T-helper 1 cell treated with Interleukin-12 subunit alpha and Interleukin-12 subunit beta and Interleukin-4 antibody, amounts not matched to agents 30 ng/mL and 1 ng/mL, for 36 hours (primary cell): ENCODE data around the gene AGPAT4. TPM values are rescaled to one million over a fixed set of nuclear protein-coding genes. Genes with fewer than 3 reads are reported as not detected.

Source experiments
- intact Hi-C: fragments of 100-400 bp; cut with micrococcal nuclease; formaldehyde crosslinking; loops from one replicate; pipeline ENCODE4 v1.15.1; 2024
- total RNA-seq: library from RNA; stranded (reverse); gene quantifications from 2 replicates; pipeline ENCODE4 v1.2.3, GENCODE V29; 2022

Gene AGPAT4
- total RNA-seq, 1 donor from 2014 or later = 20.7 TPM

DNA sequence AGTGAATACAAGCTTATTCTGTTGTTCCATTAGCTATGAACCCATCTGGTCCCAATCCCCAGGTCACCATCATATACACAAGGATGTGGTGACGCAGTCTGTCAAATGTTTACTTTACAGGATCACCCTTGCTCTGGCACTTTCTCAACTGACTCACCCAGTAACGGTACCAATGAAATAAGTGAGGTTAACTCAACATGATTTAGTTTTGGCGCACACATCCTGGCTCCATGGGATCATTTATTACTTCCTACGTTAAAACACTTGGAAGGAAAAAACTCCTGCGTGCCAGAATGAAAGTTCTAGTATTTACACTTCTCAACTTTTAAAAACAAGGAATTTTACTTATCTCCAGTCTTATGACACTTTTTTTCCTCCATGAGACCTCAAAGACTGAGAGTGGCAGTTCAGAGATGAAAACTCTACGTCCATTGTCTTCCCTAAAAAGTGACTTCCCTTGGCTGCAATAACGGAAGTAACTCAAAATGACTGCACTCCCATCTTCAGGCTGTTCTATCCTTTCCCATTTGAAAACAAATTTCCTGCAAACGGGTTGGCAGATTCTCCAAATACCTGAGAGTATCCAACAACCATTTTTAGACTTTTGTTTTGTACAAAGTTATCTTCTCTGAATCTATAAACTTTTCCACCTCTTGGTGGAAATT, 15.9 kb downstream of the AGPAT4 start:
- intact Hi-C loops = no loop called here

GRCh38 chr6:161256407-161256806, 17.5 kb downstream of the AGPAT4 start:
- intact Hi-C loops = no loop called here

DNA sequence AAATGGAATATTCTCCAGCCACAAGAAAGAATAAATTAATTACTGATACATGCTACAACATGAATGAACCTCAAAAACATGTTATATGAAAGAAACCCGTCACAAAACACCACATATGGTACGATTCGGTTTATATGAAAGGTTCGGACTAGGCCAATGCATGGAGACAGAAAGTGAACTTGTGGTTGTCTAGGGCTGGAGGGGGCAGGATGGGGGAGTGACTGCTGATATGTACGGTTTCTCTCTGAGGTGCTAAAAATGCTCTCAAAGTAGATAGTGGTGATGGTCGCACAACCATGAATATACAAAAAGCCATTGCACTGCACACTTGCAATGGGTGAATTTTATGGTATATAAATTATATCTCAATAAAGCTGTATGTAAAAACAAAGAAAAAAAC, 18.3 kb downstream of the AGPAT4 start:
- intact Hi-C loops = no loop called here

DNA sequence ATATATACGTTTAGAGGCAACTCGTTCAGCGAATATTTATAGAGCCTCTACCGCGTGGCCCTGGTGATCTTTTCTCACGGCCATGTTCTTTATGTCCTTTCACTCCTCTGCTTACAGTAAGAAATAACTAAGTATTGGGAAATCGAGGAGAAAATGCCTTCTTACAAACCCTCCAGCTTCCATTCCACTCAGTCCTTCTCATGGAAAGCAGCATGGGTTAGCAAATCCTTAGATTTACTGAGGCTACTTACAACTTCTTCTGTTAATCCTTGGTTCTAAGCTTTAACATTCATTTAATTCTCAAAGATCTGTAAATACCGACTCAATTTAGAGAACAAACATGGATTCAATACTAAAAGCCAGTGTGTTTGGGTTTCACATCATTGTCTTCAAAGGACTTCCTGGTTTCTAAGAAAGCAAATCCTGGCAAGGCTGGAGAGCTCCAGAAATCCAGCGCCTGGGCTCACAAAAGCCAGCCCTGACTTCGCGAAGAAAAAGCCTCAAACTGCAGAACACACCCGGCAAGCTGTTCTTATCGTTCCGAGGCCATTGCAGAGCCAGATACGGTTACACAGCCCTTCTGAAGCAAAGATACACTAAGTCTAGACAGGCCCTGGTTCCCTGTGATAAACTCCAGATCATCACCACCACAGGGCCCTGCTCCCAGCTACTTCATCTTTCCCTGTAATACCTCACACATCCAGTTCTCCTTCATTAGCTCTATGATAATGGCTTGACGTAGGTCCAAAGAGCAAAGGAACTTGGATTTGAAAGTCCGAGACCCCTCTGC, 19.2 kb downstream of the AGPAT4 start:
- intact Hi-C loops = no loop called here

- intact Hi-C loops = no loop called here
Measured at GRCh38 chr6:161254126-161254463, 19.8 kb downstream of the AGPAT4 start.

- intact Hi-C loops = no loop called here
Measured at GRCh38 chr6:161251345-161251744, 22.5 kb downstream of the AGPAT4 start.

- intact Hi-C loops = no loop called here
Measured at GRCh38 chr6:161249327-161249726, 24.5 kb downstream of the AGPAT4 start.

DNA sequence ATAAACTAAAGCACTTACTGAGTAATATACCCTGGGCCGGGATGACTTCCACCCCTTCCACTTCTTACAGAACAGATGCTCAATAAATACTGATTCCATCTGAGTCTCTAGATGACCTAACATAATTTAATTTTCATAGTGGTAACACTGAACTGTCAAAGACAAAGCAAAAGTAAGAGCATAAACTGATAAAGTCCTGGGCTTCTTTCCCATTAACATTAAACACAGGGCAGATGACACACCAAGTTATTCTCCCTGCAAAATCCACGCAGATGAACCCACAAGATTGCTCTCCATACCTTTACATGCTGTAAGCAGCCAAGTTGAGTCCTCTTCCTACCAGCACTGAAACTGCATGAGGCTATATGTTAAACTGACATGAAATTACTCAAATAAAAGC, 27.1 kb downstream of the AGPAT4 start:
- intact Hi-C loops = no loop called here

GRCh38 chr6:161245363-161245762, 28.5 kb downstream of the AGPAT4 start:
- intact Hi-C loops = no loop called here

- intact Hi-C loops = no loop called here
Measured at GRCh38 chr6:161244725-161245124, 29.1 kb downstream of the AGPAT4 start.

GRCh38 chr6:161242779-161243693, 30.8 kb downstream of the AGPAT4 start:
- intact Hi-C loops = no loop called here

- intact Hi-C loops = no loop called here
Measured at GRCh38 chr6:161242113-161242512, 31.7 kb downstream of the AGPAT4 start.

DNA sequence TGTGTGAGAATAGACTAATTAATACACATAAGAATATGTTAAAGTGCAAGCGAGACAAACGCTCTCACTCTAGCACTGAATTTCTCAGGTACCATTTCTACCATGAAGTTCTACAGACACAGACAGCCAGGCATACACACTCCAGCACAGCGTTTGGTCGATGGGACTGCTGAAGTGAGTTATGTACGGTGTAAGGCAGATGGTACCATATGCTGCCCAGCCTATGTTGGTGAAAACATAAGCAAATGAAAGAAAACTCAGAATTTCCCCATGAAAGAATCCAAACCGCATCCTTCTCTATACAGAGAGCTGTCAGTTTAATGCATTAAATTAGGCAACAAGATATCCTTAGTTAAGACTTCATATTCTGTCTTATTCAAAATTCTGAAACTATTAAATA, 34.9 kb downstream of the AGPAT4 start:
- intact Hi-C loops = no loop called here

DNA sequence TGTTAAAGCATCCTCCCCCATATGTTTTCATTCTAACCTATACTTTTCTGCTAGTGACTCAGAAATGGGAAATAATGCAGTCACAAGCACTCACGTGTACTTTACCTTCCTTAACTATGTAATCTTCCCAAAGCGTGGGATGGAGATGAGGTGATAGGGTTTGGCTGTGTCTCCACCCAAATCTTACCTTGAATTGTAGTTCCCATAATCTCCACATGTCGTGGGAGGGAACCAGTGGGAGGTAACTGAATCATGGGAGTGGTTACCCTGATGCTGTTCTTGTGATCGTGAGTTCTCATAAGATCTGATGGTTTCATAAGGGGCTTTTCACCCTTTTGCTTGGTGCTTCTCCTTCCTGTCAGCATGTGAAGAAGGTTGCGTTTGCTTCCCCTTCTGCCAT, 35.4 kb downstream of the AGPAT4 start:
- intact Hi-C loops = no loop called here

DNA sequence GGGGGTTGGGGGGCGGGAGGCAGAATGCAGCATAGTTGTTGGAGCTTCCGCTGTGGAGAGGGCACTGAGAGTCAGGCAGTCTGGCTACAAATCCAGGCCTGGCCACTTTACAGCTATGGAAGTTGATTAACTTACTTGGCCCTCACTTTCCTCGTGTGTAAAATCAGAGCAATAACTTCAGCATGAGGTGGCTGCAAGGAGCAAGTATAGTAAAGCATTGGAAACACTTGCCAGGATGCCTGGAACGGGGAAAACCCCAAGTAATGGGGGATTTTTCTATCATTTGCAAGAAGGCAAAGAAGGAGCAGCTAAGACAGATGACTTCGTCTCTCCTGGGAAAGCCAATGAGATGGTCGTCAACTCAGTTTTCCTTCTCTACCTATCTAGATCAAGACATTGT, 35.8 kb downstream of the AGPAT4 start:
- intact Hi-C loops = no loop called here

- intact Hi-C loops = no loop called here
Measured at GRCh38 chr6:161237176-161237575, 36.7 kb downstream of the AGPAT4 start.

GRCh38 chr6:161235776-161236633, 37.9 kb downstream of the AGPAT4 start:
- intact Hi-C loops = loop anchor here (1.0 kb wide), 3 partner anchors 10 to 108 kb away; partner anchors contain the start of gene AGPAT4

GRCh38 chr6:161233986-161234661, 39.7 kb downstream of the AGPAT4 start:
- intact Hi-C loops = no loop called here

DNA sequence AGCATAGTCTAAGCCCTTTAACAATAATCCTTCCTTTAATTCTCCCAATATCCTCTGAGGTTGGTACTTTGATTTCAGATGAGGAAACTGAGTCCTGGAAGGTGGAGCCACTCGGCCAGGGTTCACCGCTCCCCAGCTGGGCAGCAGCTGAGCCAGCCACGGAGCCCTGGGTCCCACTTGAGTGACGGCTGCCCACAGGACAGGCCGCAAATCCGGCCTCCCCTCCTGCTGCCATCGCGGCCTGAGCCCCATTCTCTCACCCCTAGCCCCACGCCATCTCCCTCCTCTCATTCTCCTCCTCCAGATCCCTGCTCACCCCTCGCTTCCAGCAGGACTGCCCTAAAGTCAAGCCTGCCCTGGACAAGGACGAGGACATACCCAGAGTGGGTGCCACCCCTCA, 41.4 kb downstream of the AGPAT4 start:
- intact Hi-C loops = no loop called here

- intact Hi-C loops = no loop called here
Measured at GRCh38 chr6:161232010-161232409, 41.9 kb downstream of the AGPAT4 start.
